Neural cell (in vitro differentiated cells): ENCODE results near the gene TTC21A.

ENCODE experiments used
- EP300 ChIP-seq: fragments of 450-650 bp; conservative IDR thresholded peaks from 2 replicates; pipeline ENCODE4 v1.6.1; 2014; ENCODE audit warnings: antibody characterized with exemption, mild to moderate bottlenecking, moderate library complexity; ENCODE audit not compliant: poor library complexity, severe bottlenecking
- POLR2AphosphoS5 ChIP-seq: IDR thresholded peaks from 2 replicates; pipeline ENCODE4 v1.6.1; 2012
- REST ChIP-seq: IDR thresholded peaks from 2 replicates; pipeline ENCODE4 v1.6.1; 2012; ENCODE audit warnings: borderline replicate concordance
- TAF1 ChIP-seq: IDR thresholded peaks from 2 replicates; pipeline ENCODE4 v1.6.1; 2012; ENCODE audit warnings: low read depth
- TF ChIP-seq, protein P1 (sequence below): fragments of 450-650 bp; IDR thresholded peaks from 2 replicates; pipeline ENCODE4 v1.5.1; 2014; ENCODE audit warnings: antibody characterized with exemption, mild to moderate bottlenecking, moderate library complexity; ENCODE audit not compliant: poor library complexity, severe bottlenecking

- TF ChIP-seq TAF1 (no peak), REST (no peak), POLR2AphosphoS5 (no peak), EP300 (no peak)
- TF ChIP-seq, protein P1, sequence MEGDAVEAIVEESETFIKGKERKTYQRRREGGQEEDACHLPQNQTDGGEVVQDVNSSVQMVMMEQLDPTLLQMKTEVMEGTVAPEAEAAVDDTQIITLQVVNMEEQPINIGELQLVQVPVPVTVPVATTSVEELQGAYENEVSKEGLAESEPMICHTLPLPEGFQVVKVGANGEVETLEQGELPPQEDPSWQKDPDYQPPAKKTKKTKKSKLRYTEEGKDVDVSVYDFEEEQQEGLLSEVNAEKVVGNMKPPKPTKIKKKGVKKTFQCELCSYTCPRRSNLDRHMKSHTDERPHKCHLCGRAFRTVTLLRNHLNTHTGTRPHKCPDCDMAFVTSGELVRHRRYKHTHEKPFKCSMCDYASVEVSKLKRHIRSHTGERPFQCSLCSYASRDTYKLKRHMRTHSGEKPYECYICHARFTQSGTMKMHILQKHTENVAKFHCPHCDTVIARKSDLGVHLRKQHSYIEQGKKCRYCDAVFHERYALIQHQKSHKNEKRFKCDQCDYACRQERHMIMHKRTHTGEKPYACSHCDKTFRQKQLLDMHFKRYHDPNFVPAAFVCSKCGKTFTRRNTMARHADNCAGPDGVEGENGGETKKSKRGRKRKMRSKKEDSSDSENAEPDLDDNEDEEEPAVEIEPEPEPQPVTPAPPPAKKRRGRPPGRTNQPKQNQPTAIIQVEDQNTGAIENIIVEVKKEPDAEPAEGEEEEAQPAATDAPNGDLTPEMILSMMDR: peak; percentile 36
Measured at GRCh38 chr3:39180546-39181346, 73.3 kb downstream of the TTC21A start.
